IgD-negative memory B cell (primary cell): ENCODE results near the gene CADPS2. TPM values are rescaled to one million over a fixed set of nuclear protein-coding genes. Genes with fewer than 3 reads are reported as not detected.
"Not testable (repeated sequence)": the region's sequence is repeated elsewhere in the genome, so short reads cannot be mapped to it uniquely, and the experiment has no call there.

ENCODE experiments used
- H3K27ac Mint-ChIP-seq, 3 donors: one replicate each; pipeline ENCODE4 v1.8.0; 2020 to 2022; ENCODE audit warnings: mild to moderate bottlenecking in 3 of 3, mixed read lengths in 3 of 3, moderate library complexity in 1 of 3
- H3K27me3 Mint-ChIP-seq: one replicate; pipeline ENCODE4 v1.8.0; 2021; ENCODE audit warnings: mixed read lengths
- H3K36me3 Mint-ChIP-seq: one replicate; pipeline ENCODE4 v1.8.0; 2020; ENCODE audit warnings: mild to moderate bottlenecking, mixed read lengths
- H3K4me1 Mint-ChIP-seq, 3 donors: one replicate each; pipeline ENCODE4 v1.8.0; 2020 to 2022; ENCODE audit warnings: mixed read lengths in 3 of 3, mild to moderate bottlenecking in 1 of 3
- H3K4me3 Mint-ChIP-seq, 4 donors: one replicate each; pipeline ENCODE4 v1.8.0; 2020 to 2022; ENCODE audit warnings: mild to moderate bottlenecking in 4 of 4, mixed read lengths in 4 of 4, moderate library complexity in 3 of 4
- H3K9me3 Mint-ChIP-seq, 3 donors: one replicate each; pipeline ENCODE4 v1.8.0; 2020 to 2021; ENCODE audit warnings: mixed read lengths in 3 of 3, mild to moderate bottlenecking in 1 of 3
- polyA plus RNA-seq: library from polyadenylated mRNA; unstranded; fragments of 300-500 nt; fragmentation: Illumina TruSeq; gene quantifications from one replicate; pipeline ENCODE4 v1.2.3, GENCODE V29; 2021

CADPS2 gene
- polyA plus RNA-seq, 1 donor from 2014 or later, result not detected

GRCh38 chr7:122691569-122692235 lies 194.6 kb downstream of the CADPS2 start:
- Mint-ChIP-seq H3K4me3 (no peak overlapping the region), H3K27me3 (no peaks in the 10 kb centered on the region), H3K36me3 (no peaks in the 10 kb centered on the region), H3K4me1 (no peaks in the 10 kb centered on the region), H3K27ac (no peak overlapping the region), H3K9me3 (no peaks in the 10 kb centered on the region)

DNA sequence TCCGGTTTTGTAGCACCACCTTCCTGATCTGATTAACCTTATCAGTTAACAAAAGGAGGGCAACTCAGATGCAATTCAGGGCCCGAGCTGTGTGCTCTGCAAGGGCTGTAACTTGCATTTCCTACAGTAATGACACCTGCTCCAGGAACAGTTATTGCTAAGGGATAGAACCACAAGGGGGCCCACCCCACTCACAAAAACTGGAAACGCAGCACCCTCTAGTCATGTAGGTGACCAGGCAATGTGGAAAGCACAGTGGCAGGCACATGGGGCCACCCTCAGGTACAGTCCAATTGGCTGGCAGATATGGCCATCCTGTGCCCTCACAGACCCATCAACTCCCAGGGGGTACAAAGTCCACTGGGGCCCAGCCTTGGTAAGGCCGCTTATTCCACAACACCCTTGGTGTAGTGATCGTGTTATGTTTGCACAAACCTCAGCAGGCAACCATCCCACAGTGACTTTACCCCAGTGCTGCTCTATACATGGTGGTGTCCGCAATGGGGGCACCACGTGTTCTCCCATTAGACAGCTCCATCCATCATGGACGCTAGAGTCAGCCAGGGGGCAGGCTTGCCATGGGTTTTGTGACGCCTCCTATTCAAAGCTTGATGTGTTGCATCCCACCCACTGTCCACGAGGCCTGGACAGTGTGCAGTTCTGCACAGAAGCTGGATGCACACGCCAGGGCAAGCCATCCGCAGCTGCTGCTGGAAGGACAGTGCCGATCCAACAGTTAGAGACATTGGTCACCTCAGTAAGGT lies 196.7 kb downstream of the CADPS2 start:
- no peak overlapping the region for H3K4me3 Mint-ChIP-seq
- H3K36me3 Mint-ChIP-seq, result no peaks in the 10 kb centered on the region
- no peaks in the 10 kb centered on the region for H3K27me3 Mint-ChIP-seq
- H3K4me1 Mint-ChIP-seq, result no peaks in the 10 kb centered on the region
- no peak overlapping the region for H3K27ac Mint-ChIP-seq
- no peaks in the 10 kb centered on the region for H3K9me3 Mint-ChIP-seq

- Mint-ChIP-seq H3K4me1 (no peaks in the 10 kb centered on the region), H3K27ac (no peak overlapping the region), H3K36me3 (no peaks in the 10 kb centered on the region), H3K9me3 (no peaks in the 10 kb centered on the region), H3K4me3 (no peak overlapping the region), H3K27me3 (no peaks in the 10 kb centered on the region)
Measured at GRCh38 chr7:122688400-122688998, 197.8 kb downstream of the CADPS2 start.

- Mint-ChIP-seq H3K36me3 (no peaks in the 10 kb centered on the region), H3K9me3 (no peaks in the 10 kb centered on the region), H3K4me3 (no peak overlapping the region), H3K4me1 (no peaks in the 10 kb centered on the region), H3K27ac (no peak overlapping the region), H3K27me3 (no peaks in the 10 kb centered on the region)
Measured at GRCh38 chr7:122686360-122686878, 199.8 kb downstream of the CADPS2 start.

DNA sequence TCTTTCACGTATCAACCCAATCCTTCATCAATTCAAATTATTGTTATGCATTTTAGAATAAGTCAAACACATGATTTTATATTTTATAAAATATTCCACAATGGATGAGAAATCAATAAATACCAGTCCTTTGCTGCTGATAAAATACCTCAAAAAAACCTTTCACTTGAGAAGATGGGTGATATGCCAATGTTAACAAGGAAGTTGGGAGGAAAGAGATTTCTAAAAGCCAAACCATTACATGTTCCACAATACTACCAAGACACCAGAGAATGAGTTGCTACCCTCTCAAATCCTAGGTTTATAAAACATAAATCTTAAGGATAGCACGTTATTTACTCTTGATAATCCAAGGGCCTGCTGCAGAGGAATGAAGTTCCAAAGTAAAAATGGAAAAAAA lies 201.8 kb downstream of the CADPS2 start:
- Mint-ChIP-seq H3K4me3 (no peak overlapping the region), H3K36me3 (no peaks in the 10 kb centered on the region), H3K9me3 (no peaks in the 10 kb centered on the region), H3K27me3 (no peaks in the 10 kb centered on the region), H3K27ac (no peak overlapping the region), H3K4me1 (no peaks in the 10 kb centered on the region)

- Mint-ChIP-seq H3K4me1 (no peaks in the 10 kb centered on the region), H3K27me3 (no peaks in the 10 kb centered on the region), H3K4me3 (no peak overlapping the region), H3K36me3 (no peaks in the 10 kb centered on the region), H3K27ac (no peak overlapping the region), H3K9me3 (peaks cover 0 to 2% (median 0%) of the 10 kb centered on the region in 3 donors)
Measured at GRCh38 chr7:122682815-122683550, 203.3 kb downstream of the CADPS2 start.

DNA sequence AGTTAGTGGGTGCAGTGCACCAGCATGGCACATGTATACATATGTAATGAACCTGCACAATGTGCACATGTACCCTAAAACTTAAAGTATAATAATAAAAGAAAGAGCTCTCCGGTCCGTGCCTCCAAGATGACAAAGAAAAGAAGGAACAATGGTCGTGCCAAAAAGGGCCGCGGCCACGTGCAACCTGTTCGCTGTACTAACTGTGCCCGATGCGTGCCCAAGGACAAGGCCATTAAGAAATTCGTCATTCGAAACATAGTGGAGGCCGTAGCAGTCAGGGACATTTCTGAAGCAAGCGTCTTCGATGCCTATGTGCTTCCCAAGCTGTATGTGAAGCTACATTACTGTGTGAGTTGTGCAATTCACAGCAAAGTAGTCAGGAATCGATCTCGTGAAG lies 205.1 kb downstream of the CADPS2 start:
- not testable (repeated sequence) for H3K27ac Mint-ChIP-seq, H3K9me3 Mint-ChIP-seq, H3K4me1 Mint-ChIP-seq, H3K27me3 Mint-ChIP-seq, H3K4me3 Mint-ChIP-seq, H3K36me3 Mint-ChIP-seq

- Mint-ChIP-seq H3K27me3 (no peaks in the 10 kb centered on the region), H3K9me3 (peaks cover 0 to 6% (median 0%) of the 10 kb centered on the region in 3 donors), H3K27ac (no peak overlapping the region), H3K36me3 (no peaks in the 10 kb centered on the region), H3K4me1 (no peaks in the 10 kb centered on the region), H3K4me3 (no peak overlapping the region)
Measured at GRCh38 chr7:122679813-122680212, 206.4 kb downstream of the CADPS2 start.

DNA sequence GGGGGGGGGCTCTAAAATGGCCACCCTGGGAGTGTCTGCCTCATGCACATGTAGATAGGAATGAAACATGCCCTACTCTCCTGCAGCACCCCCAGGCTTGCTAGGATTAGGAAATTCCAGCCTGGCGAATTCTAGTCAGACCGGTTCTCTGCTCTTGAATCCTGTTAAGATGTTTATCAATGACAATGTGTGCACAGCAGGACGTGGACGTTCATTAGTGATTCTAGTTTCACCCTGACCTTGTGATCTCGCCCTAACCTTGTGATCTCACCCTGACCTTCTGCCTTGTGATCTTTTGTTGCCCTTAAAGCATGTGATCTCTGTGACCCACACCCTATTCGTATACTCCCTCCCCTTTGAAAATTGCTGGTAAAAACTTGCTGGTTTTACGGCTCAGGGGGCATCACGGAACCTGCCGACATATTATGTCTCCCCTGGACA lies 207.0 kb downstream of the CADPS2 start:
- H3K27ac Mint-ChIP-seq, H3K4me1 Mint-ChIP-seq, H3K9me3 Mint-ChIP-seq, H3K4me3 Mint-ChIP-seq, H3K36me3 Mint-ChIP-seq, H3K27me3 Mint-ChIP-seq: not testable (repeated sequence)

DNA sequence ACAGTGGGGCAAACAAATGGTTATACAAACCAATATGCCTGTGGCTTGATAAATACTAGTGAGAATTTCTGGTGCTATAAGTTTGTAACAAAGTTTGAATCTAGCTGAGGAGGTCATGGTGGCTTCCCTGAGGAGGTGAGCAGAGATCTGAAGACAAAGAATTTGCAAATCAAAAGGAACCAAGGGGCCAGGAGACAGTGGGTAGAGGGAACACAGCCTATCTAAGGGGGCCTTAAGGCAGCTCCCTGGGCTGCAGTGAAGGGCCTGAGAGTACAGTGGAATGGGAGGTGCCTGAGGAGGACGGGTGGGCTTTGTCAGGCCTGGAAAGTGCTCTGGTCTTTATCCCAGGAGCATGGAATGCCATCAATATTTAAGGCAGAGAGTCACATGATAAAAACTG lies 209.1 kb downstream of the CADPS2 start:
- Mint-ChIP-seq H3K36me3 (no peaks in the 10 kb centered on the region), H3K27ac (no peak overlapping the region), H3K4me3 (no peak overlapping the region), H3K27me3 (no peaks in the 10 kb centered on the region), H3K9me3 (peaks cover 0 to 6% (median 2%) of the 10 kb centered on the region in 3 donors), H3K4me1 (no peaks in the 10 kb centered on the region)

DNA sequence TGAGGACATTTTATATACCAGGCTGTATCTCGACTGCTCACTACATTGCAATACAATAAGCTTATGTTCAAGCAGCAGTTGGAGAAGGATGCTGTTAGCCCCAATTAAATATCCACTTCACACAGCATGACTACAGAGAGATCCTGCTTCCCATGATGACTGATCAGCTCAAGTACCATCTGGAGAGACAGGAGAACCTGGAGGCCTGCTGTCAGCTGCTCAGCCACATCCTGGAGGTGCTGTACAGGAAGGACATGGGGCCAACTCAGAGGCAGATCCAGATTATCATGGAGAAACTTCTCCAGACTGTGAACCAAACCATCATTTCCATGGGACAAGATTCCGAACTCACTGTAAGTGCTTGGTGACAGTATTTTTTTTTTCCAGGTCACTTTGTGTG lies 209.8 kb downstream of the CADPS2 start:
- Mint-ChIP-seq H3K4me3 (no peak overlapping the region), H3K9me3 (peaks cover 2 to 6% (median 3%) of the 10 kb centered on the region in 3 donors)

DNA sequence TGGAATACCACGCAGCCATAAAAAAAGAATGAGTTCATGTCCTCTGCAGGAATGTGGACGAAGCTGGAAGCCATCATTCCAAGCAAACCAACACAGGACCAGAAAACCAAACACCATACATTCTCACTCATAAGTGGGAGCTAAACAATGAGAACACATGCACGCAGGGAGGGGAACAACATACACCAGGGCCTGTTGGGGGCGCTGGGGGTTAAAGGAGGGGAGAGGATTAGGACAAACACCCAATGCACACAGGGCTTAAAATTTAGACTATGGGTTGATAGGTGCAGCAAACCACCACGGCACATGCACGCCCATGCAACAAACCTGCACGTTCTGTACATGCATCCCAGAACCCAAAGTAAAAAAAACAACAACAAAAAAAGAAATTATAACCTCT lies 210.6 kb downstream of the CADPS2 start:
- Mint-ChIP-seq H3K4me3 (no peak overlapping the region), H3K36me3 (peaks cover 3% of the 10 kb centered on the region), H3K9me3 (peaks cover 2 to 6% (median 4%) of the 10 kb centered on the region in 3 donors), H3K4me1 (peaks cover 0 to 2% (median 0%) of the 10 kb centered on the region in 3 donors), H3K27me3 (no peaks in the 10 kb centered on the region), H3K27ac (no peak overlapping the region)

More for the DNA sequence above, 209.8 kb downstream of the CADPS2 start:
- peaks cover 0 to 2% (median 0%) of the 10 kb centered on the region in 3 donors for H3K4me1 Mint-ChIP-seq
- H3K27ac Mint-ChIP-seq, result no peak overlapping the region
- H3K36me3 Mint-ChIP-seq, result peaks cover 1% of the 10 kb centered on the region
- H3K27me3 Mint-ChIP-seq, result no peaks in the 10 kb centered on the region

- no peak overlapping the region for H3K4me3 Mint-ChIP-seq
- H3K27me3 Mint-ChIP-seq, result no peaks in the 10 kb centered on the region
- H3K4me1 Mint-ChIP-seq, result peaks cover 0 to 2% (median 0%) of the 10 kb centered on the region in 3 donors
- peaks cover 2 to 6% (median 4%) of the 10 kb centered on the region in 3 donors for H3K9me3 Mint-ChIP-seq
- no peak overlapping the region for H3K27ac Mint-ChIP-seq
- H3K36me3 Mint-ChIP-seq, result peaks cover 3% of the 10 kb centered on the region
Measured at GRCh38 chr7:122675011-122675410, 211.2 kb downstream of the CADPS2 start.

DNA sequence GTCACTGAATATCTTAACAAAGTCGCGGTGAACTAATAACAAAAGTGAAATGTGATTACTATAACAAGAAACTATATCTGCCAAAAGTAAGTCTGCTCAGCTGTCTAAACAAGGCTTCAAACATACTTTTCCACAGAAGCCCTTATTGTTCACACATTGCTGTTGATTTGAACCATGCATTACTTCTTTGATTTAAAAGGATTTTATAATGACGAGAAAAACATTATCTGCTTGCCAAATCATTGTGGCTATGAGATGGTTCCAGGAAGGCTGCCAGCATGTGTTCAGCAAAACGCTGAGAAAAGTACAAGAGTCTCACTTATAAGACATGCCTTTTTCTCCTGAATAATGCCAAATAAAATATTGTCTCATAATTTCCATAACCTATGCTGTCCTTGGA lies 211.8 kb downstream of the CADPS2 start:
- Mint-ChIP-seq H3K27me3 (no peaks in the 10 kb centered on the region), H3K4me3 (no peak overlapping the region), H3K4me1 (peaks cover 0 to 2% (median 0%) of the 10 kb centered on the region in 3 donors), H3K36me3 (peaks cover 3% of the 10 kb centered on the region), H3K9me3 (peaks cover 2 to 6% (median 4%) of the 10 kb centered on the region in 3 donors), H3K27ac (no peak overlapping the region)

GRCh38 chr7:122673951-122674350 lies 212.3 kb downstream of the CADPS2 start:
- Mint-ChIP-seq H3K4me1 (peaks cover 0 to 2% (median 0%) of the 10 kb centered on the region in 3 donors), H3K9me3 (peaks cover 2 to 4% (median 3%) of the 10 kb centered on the region in 3 donors), H3K4me3 (no peak overlapping the region), H3K36me3 (peaks cover 3% of the 10 kb centered on the region), H3K27me3 (no peaks in the 10 kb centered on the region), H3K27ac (no peak overlapping the region)
